Colon (tissue), 2 donors: ENCODE measurements around the gene FOXK2.
"Not testable (repeated sequence)": the region's sequence is repeated elsewhere in the genome, so short reads cannot be mapped to it uniquely, and the experiment has no call there.

Experiments
- FAIRE-seq: peaks from 2 replicates; lab custom pipeline; 2012; peaks lifted over from hg19 to GRCh38; lab: Jason Lieb, UNC
- donor health status: control.
- donor health status: control.

Gene FOXK2

DNA sequence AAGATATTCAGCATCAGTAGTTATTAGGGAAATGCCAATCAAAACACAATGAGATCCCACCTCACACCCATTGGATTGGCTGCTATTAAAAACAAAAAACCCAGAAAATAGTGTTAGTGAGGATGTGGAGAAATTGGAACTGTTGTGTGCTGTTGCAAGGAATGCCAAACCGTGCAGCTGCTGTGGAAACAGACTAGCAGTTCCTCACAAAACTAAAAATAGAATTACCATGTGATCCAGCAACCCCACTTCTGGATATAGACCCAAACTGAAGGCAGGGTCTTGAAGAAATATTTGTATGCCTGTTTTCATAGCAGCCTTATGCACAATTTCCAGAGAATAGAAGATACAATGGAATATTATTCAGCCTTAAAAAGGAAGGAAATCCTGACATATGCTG is 46.0 kb downstream of the FOXK2 start:
- FAIRE-seq = no peak

DNA sequence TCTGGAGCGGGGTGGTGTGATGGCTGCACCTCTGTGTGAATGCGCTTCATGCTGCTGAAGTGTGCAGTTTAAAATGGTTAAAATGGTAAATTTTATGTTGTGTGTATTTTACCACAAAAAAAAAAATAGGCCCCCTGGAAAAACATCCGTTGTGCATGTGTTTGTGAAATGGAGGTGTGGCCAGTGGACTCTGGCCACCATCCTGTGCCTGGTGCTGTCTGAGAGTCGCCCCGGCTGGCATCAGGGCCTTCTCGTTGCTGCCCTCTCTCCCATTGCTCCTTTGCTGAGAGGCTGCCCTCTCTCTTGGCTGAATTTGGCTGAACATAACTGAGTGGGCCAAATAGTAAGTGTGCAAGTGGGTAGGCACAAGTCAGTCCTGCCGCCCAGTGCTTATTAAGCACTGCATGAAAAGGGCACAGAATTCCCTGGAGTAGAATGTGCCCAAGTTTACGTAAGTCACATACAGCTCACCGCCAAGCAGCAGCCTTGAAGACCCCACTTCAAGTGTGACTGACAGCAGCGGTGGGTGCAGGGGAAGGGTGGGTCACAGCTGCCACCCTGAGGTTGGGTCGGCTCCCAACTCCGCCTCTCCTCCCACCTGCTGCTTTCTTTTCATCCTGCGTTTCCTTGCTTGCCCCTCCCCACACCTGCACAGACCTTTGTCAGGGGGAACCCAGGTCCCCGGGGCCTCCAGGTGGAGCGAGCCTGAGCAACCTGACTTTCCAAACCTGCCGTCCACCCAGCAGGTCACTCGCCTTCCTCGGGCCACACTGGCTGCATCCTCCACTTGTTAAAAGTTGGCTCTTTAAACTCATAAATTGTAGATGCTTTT is 46.8 kb downstream of the FOXK2 start:
- FAIRE-seq = no peak

DNA sequence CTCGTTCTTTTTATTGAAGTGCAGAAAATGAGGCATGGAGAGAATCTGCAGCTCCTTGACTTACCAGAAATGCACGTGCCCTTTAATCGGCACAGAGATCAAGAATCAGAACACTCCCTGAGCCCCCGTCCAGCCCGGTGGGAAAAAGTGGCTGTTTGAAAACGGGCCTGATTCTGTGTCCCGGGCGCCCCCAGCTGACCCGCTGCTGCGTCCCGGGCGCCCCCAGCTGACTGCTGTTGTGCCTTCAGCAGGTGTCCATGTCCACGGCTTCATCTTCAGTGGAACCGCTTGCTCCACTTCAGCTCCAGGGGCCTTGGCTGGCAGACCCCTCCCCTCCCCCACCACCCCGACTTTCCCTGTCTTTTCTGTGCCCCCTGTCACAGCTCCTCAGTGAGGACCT is 47.8 kb downstream of the FOXK2 start:
- no peak for FAIRE-seq

DNA sequence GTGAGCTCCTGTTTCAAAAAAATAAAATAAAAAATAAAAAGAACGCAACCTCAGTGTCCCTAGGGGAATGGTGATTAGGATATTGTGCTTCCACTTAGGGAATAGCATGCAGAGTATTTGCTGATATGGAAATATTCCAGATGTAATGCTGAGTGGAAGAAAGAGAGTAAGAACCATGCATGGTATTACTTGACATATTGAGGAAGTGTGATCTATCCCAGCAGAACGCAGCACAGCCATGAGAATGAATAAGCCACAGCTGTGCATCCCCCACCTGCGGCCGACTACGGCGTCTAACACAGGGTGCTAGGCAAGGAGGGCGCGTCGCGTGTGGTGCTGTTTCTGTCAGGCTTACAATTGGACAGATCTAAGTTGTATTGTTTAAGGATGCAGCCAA is 49.5 kb downstream of the FOXK2 start:
- no peak for FAIRE-seq

DNA sequence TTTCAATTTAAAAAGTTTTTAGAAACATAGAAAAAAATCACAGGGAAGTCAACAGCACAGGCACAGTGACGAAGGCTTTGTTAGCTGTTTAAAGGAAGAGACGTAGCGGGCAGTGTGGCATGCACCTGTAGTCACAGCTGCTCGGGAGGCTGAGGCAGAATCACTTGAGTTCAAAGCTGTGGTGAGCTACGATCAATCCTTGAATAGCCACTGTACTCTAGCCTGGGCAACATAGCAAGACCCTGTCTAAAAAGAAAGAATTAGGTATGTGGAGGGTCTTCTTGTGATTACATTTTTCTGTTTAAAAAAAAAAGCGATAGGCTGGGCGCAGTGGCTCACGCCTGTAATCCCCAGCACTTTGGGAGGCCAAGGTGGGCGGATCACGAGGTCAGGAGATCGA is 50.1 kb downstream of the FOXK2 start:
- no peak for FAIRE-seq

DNA sequence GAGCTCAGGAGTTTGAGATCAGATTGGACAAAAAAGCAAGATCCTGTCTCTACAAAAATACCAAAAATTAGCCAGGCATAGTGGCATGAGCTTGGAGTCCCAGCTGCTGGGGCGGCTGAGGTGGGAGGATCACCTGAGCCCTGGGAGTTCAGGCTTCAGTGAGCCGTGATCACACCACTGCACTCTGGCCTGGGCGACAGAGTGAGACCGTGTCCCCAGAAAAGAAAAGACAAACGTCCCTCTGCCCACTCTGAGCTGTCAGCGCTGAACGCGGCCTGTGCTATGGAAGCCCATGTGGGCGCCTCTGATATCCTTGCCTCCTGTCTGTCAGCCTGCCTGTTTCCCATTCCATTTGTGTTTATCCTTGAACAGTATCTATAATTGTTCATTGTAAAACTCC is 50.7 kb downstream of the FOXK2 start:
- no peak for FAIRE-seq

DNA sequence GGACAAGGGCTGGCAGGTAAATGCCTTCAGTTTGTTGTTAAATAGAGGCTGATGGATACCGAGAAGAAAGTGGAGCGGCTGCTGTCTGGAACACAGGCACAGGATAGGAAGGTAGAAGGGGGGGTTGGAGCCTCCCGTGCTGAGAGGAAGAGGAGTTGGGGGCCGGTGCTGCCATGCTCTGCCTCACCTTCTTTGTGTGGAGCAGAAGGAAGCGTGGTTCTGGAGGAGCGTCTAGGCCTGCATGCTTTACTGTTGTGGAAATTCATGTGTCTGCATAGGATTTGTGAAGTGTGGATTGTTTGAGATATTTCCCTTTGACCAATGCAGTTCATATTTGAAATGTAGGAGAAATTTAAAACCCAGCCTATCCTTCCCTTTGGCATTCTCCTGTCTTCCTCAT is 52.3 kb downstream of the FOXK2 start:
- FAIRE-seq = no peak

DNA sequence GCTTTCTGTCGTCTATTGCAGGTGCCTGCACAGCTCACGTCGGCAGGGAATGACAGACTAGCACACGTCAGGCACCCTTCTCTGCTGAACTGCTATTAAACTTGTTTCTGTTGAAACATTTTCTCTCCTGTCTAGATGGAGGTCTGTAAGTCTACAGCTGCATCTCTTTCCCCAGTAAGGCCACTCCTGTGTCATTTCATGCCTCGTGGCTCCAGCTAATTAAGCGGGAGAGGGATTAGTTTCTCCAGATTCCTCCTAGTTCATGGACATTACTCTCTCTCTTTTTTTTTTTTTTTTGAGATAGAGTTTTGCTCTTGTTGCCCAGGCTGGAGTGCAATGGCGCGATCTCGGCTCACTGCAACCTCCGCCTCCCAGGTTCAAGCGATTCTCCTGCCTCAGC is 54.5 kb downstream of the FOXK2 start:
- no peak for FAIRE-seq

DNA sequence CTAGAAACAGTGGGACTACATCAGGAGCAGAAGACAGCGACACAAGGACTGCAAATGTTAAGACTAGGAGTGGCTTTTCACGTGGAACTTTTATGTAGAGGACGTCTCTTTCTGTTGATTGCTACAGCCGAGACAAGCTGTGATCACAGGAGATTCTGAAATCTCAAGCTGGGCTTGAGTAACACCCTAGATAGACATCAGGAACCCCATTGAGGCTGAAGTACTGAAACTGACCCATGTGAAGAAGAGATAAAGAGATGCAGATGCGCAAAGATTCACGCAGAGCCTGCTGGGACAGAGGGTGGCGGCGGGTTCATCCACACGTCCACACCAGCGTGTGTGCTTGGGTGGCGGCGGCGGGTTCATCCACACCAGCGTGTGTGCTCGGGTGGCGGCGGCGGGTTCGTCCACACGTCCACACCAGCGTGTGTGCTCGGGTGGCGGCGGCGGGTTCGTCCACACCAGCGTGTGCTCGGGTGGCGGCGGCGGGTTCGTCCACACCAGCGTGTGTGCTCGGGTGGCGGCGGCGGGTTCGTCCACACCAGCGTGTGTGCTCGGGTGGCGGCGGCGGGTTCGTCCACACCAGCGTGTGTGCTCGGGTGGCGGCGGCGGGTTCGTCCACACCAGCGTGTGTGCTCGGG is 56.2 kb downstream of the FOXK2 start:
- FAIRE-seq = not testable (repeated sequence)

DNA sequence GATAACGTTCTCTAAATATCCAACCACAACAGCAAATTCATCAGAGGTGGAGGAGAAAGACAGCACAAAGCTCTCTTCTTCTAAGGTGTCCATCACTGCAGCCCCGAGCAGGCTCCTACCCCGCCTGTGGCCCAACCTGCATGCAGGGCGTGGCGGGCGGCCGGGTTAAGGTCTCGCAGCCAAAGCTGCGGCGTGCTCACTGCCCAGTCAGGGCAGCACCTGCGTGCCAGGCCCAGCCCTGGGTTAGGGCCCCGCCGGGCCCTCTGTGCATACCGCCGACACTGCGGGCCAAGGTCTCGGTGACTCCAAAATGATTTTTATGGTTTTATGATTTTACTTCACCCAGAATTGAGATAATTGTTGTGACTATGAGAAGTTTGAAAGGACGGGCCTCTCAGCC is 57.8 kb downstream of the FOXK2 start:
- no peak for FAIRE-seq

DNA sequence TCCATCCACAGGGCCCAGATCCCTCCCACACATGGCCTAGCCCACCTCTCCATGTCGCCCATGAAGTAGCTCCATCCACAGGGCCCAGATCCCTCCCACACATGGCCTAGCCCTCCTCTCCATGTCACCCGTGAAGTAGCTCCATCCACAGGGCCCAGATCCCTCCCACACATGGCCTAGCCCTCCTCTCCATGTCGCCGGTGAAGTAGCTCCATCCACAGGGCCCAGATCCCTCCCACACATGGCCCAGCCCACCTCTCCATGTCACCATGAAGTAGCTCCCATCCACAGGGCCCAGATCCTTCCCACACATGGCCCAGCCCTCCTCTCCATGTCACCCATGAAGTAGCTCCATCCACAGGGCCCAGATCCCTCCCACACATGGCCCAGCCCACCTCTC is 60.4 kb downstream of the FOXK2 start:
- not testable (repeated sequence) for FAIRE-seq

DNA sequence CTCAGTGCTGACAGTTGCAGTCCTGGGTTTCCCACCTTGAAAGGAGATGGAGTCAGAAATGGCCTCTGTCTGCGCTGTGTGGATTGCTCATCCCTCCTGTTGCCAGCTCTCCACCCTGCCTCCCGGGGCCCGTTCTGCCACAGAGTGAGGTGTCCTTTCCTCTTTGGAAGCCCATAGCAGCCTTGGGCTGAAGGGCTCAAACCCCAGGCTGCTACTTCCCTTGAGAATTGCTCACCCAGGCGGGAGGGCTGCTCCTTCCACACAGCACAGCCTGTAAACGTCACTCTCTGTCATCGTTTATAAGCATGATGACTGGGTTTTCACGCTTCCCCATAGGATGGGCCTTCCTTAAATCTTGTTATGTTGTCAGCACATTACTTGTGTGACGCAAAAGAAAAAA is 62.7 kb downstream of the FOXK2 start:
- no peak for FAIRE-seq

DNA sequence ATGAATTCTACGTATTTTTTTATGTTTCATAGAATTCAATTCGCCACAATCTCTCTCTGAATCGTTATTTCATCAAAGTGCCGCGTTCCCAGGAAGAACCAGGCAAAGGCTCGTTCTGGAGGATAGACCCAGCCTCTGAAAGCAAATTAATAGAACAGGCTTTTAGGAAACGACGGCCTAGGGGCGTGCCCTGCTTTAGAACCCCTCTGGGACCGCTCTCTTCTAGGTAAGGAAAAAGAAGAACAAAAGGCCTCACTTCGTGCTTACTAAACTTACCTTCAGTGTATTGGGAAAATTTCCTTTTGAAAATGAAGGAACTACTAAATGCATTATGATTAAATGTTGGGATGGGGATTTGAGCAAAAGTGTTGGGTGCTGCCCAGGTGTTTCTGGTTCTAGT is 63.2 kb downstream of the FOXK2 start:
- FAIRE-seq = no peak

DNA sequence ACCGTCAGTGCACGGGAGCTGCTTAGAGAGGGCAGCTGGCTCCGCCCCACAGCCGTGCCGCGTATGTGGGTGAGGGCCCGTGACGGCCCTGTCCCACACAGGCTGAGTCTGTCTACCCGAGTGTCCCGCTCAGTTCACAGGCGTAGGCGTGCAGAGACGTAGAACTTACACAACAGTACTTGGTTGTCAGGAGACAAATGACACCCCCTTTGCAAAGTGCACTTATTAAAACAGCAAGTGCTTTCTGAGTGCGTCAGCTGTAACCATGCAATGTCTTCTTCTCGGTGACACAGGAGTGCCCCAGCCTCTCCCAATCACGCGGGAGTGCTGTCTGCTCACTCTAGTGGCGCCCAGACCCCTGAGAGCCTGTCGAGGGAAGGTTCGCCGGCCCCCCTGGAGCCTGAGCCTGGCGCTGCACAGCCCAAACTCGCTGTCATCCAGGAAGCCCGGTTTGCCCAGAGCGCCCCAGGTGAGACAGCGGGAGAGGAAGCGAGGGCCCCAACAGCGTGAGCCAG is 64.2 kb downstream of the FOXK2 start:
- no peak for FAIRE-seq

DNA sequence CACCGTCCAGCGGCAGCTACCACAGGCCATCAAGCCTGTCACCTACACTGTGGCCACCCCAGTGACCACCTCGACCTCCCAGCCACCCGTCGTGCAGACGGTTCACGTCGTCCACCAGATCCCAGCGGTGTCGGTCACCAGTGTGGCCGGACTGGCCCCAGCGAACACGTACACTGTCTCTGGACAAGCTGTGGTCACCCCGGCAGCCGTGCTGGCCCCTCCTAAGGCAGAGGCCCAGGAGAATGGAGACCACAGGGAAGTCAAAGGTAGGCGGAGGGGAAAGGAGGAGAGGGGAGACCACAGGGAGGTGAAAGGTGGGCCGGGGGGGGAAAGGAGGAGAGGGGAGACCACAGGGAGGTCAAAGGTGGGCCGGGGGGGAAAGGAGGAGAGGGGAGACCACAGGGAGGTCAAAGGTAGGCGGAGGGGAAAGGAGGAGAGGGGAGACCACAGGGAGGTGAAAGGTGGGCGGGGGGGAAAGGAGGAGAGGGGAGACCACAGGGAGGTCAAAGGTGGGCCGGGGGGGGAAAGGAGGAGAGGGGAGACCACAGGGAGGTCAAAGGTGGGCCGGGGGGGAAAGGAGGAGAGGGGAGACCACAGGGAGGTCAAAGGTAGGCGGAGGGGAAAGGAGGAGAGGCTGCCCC is 66.5 kb downstream of the FOXK2 start:
- not testable (repeated sequence) for FAIRE-seq

DNA sequence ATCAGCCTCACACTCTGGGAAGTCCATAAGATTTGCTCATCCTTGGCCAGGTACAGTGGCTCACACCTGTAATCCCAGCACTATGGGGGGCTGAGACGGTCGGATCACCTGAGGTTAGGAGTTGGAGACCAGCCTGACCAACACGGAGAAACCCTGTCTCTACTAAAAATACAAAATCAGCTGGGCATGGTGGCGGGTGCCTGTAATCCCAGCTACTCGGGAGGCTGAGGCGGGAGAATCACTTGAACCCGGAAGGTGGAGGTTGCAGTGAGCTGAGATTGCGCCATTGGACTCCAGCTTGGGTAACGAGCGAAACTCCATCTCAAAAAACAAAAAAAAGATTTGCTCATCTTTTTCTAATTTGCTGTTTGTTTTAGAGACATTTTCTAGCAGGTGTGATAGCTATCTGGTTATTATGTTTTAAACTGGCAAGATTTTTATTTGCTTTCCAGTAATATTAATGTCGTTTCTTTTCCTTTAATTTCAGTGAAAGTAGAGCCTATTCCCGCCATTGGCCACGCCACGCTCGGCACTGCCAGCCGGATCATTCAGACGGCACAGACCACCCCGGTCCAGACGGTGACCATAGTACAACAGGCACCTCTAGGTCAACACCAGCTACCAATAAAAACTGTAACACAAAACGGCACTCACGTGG is 67.2 kb downstream of the FOXK2 start:
- FAIRE-seq = no peak

DNA sequence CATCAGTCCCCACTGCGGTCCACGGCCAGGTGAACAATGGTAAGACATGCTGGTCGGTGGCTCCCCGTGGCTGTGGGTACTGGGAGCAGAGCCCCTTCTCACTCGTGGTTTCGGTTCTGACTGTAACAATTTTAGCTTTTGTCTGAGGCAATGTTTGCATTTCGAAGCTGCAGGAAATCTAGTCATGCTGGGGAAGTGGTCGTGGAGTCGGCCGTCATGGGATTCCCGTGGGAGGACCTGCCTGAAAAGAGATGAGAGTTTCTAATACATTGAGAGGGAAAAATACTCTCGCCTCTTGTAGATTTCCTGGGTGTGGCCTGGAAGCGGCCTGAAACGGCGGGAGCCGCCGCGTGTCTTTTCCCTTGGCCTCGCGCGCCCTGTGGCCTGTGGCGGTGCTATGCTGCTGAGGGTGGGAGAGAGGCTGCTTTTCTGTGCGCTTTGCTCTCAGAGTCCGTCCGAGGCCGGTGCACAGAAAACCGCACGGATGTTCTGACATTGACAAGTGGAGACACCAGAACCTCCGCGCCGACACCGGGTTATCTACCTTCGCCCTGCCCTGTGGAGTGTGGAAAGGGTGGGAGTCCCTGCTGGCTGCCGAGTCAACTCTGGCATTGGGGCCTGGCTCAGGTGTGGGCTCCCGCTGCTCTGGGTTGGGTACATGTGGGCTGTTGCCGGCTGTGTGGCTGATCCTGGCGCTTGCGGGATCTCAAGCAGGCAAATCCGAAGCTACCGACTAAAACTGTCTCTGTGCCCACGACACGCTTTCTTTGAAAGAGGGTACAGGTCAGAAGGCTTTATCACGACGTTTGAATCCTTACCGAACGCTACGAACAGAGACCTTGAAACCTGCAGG is 67.9 kb downstream of the FOXK2 start:
- no peak for FAIRE-seq

DNA sequence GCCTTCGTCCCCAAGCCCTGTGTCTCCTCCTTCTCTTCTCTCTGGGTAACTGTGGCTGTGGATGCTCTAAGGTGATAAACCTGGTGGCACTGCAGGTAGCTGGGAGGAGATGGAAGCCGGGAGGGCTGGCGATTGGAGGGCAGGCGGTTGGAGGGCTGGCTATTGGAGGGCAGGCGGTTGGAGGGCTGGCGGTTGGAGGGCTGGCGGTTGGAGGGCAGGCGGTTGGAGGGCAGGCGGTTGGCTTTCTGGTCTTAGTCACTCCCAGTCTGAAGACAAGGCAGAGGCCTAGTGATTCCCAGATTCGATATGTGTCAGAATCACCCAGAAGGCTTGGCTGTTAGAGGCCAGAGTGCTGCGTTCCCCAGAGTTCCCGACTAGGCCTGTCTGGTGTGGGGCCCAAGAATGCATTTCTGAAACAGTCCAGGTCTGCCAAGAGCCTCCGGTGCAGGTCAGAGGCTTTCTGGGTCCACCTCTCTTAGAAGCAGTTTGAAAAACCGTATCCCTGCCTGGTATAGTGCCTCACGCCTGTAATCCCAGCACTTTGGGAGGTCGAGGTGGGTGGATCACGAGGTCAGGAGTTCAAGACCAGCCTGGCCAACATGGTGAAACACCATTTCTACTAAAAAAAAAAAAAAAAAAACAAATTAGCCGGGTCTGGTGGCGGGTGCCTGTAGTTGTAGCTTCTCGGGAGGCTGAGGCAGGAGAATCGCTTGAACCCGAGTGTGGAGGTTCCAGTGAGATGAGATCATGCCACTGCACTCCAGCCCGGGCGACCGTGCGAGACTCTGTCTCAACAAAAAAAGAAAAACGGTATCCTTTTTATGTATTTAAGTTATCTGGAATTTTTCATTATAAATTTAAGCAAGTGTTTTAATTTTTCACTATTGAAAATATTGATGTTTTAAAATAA is 69.0 kb downstream of the FOXK2 start:
- no peak for FAIRE-seq

DNA sequence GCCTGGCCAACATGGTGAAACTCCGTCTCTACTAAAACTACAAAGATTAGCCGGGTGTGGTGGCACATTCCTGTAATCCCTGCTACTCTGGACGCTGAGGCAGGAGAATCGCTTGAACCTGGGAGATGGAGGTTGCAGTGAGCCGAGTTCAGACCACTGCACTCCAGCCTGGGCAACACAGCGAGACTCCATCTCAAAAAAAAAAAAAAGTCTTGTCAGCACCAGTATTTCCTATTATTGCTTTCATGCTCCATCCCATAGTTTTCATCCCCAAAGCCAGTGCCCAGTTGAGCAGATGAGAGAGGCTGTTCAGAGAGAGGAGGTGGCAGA is 70.3 kb downstream of the FOXK2 start:
- FAIRE-seq = no peak

DNA sequence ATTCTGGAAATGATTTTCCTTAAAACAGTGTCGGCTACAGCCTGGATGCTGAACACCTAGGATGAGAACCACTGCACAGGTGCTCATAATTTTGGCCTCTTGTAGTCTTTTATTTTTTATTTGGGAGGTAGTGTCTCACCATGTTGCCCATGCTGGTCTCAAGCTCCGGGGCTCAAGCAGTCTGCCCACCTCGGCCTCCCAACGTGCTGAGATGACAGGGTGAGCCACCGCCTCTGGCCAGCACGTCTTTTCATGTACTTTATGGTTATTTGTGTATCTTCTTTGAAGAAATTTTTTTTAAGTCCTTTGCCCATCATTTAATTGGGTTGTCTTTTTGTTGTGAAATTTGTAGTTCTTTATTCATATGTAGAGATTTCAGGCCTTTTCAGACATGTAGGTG is 70.7 kb downstream of the FOXK2 start:
- no peak for FAIRE-seq
